Measurements from ENCODE around the gene MRPS17.

MRPS17 gene

DNA sequence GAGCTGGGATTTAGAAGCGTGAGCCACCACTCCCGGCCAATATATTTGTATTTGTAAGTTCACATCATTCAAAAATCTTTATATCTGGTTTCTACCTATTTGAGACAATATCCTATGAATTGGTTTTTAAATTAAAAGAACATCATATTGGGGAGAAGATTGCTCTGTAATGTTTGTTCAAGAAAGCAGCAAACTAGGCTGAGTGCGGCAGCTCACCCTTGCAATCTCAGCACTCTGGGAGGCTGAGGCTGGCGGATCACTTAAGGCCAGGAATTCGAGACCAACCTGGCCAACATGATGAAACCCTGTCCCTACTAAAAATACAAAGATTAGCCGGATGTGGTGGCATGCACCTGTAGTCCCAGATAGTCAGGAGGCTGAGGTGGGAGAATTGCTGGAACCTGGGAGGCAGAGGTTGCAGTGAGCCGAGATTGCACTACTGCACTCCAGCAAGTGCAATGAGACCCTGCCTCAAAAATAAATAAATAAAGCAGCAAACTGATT is 22.1 kb downstream of the MRPS17 start:
- DNase-seq: no peak

DNA sequence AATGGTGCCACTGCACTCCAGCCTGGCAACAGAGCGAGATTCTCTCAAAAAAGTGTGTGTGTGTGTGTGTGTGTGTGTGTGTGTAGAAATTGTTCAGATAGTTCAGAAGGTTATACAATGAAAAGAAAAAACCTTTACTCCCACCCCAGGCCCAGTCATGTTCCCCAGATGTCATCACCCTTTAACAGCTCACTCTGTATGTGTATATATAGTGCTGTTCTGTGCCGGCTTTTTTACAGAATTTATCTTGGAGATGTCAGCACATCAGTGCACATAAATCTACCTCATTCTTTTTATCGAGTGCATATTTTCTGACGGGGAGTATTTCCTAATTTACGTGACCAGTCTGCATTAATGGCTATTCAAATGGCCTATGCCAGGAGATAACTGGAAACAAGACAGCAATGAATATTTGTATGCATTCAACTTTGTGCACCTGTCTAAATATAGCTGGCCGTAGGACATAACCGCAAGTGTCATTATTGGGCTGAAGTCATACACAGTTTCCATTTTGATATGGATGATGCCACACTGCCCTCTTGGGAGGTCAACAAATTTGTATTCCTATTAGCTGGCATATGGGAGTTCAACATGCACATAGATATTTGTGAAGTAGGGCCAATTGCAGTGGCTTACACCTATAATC is 24.4 kb downstream of the MRPS17 start:
- no peak for DNase-seq

DNA sequence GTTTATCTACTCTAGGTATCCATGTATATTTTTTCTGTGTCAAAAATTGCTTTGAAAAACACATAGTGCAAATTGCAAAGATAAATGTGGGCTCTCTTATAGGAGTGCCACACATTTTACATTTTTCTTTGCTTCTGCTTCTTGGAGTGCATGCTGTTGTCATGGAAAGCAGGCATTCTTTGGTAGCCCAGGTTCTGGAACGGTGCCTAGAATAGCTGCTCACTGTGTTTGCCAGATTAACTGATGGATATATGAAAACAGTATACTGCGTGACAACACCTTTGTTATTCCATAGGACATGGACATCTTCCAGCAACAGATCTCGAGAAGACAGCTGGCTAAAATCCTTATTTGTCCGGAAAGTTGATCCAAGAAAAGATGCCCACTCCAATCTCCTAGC is 26.2 kb downstream of the MRPS17 start:
- DNase-seq: no peak

GRCh38 chr7:55980266-55980665 is 28.6 kb downstream of the MRPS17 start:
- no peak for DNase-seq

DNA sequence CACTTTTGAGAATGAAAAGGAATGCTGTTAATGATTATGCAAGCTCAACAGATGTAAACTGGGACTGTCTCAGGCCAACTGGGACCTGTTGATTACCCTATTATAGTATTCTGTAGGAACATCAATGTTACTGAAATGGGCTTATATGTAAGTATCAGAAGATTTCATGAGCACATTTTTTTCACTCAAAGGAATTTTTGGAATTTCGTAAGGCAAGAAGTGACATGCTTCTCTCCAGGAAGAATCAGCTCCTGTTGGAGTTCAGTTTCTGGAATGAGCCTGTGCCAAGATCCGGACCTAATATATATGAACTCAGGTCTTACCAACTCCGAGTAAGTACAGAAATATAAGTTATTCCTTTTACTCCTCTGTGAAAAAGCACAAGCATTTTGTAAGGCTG is 31.9 kb downstream of the MRPS17 start:
- no peak for DNase-seq

DNA sequence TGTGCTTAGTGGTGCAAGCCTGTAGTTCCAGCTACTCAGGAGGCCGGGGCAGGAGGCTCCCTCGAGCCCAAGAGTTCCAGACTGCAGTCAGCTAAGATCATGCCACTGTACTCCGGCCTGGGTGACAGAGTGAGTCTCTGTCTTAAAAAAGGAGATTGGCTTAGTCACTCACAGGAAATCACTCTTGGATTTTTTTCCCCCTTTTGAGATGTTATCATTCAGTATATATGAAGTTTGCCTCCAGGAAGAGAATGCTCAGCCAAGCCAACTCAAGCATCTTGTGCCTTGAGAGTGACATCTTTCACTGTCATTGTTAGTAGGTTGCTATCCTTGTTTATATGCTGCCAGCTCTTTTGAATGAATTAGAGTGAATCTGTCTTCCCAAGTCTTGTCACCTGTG is 40.7 kb downstream of the MRPS17 start:
- no peak for DNase-seq

GRCh38 chr7:55996856-55997500 is 45.3 kb downstream of the MRPS17 start:
- DNase-seq: no peak

DNA sequence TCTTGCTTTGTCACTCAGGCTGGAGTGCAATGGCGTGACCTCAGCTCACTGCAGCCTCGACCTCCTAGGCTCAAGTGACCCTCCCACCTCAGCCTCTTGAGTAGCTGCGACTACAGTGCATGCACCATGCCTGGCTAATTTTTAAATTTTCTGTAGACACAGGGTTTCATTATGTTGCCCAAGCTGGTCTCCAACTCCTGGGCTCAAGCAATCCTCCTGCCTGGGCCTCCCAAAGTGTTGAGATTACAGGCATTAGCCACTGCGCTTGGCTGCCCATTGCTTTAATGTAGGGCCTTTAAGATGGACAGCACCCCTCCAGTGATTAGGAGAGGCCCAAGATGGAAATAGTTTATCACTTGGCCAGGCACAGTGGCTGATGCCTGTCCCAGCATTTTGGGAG is 52.1 kb downstream of the MRPS17 start:
- DNase-seq: no peak

Measured in activated CD4-positive, alpha-beta T cell treated with anti-CD3 and anti-CD28 coated beads, Interleukin-2, amount 50 U/mL, for 48 hours (primary cell).